ENCODE data around the gene HMGN3.
"Not testable (repeated sequence)": the region's sequence is repeated elsewhere in the genome, so short reads cannot be mapped to it uniquely, and the experiment has no call there.

Gene HMGN3

GRCh38 chr6:79234150-79235022, at the start of gene HMGN3:
HMGN3 (minus strand) TSS chr6:79234682.
- peak; percentile 85 for DNase-seq

DNA sequence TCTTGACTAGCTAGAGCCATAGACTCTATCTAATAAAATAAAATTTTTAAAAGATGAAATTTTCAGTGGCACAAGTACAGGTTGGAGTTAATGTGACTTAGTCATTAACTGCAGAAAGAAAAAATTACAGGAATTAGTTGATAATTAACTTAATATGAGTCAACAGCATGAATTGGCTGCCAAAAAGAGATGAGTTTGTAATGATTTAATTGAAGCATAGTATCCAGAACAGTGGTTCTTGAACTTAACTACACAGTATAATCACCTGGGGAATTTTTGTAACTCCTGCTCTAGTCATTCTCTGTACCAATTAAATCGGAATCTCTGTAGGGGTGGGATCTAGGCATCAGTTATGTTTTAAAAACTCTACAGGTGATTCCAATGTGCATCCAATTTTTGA, 46.3 kb upstream of the HMGN3 start:
- DNase-seq, result no peak

DNA sequence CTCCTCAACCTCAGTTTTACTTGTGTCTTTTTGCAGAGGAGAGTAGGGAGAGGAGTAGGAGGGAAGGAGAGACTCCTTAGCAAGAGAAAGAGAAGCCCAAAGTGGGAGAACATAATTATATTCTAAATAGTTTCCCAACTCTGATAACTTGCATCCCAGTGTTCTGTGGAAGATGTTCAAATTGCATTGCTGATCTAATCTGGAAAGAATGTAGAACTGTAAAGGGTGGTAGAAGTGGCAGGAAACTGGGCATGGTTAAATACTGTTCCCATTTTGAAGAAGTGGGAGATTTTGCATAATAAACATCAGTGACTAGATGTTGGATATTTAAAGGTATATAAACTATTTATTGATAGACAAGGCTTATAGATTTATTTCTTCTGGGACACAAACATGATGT, 42.6 kb upstream of the HMGN3 start:
- no peak for DNase-seq

DNA sequence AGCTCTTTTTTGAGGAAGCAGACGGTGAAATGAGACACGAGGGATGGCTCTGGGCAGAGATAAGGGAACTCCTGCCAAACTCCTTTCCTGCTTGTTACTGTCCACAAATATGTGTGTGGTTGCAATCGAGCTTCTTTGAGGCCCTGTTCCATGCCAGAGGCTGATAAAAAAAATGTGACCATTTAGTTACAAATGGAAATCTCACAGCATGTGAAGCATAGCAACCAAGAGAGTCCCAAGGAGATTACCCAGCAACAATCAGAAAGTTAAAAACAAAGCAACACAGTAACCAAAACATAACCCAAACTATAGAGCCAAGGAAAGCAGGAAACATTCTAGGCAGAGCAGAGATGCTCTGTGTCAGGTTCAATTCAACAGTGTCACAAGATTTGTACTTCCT, 35.4 kb upstream of the HMGN3 start:
- DNase-seq, result no peak

DNA sequence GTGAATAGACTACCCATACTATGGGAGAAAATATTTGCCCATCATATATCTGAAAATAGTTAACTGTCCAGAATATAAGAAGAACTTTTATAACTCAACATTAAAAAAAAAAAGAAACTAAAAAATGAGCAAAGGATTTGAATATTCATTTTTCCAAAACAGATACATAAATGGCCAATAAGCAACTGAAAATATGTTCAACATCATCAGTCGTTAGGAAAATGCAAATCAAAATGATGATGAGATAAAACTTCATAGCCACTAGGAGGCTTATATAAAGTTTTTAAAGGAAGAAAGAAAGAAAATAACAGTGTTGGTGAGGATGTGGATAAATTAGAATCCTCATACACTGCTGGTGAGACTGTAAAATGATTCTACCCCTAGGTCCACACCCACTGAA, 32.6 kb upstream of the HMGN3 start:
- DNase-seq, result no peak

DNA sequence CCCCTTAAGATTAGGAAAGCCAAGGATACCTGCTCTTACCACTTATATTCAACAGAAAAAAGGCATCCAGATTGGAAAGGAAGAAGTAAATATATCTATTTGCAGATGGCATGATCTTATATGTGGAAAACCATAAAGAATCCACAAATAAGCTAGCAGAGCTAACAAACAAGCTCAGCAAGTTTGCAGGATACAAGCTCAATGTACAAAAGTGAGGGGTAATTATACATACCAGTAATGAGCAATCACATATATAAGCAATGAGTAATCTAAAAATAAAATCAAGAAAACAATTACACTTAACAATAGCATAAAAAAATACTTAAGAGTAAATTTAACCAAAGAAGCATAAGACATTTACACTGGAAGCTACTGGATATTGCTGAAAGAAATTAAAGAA, 31.6 kb upstream of the HMGN3 start:
- DNase-seq, result no peak

DNA sequence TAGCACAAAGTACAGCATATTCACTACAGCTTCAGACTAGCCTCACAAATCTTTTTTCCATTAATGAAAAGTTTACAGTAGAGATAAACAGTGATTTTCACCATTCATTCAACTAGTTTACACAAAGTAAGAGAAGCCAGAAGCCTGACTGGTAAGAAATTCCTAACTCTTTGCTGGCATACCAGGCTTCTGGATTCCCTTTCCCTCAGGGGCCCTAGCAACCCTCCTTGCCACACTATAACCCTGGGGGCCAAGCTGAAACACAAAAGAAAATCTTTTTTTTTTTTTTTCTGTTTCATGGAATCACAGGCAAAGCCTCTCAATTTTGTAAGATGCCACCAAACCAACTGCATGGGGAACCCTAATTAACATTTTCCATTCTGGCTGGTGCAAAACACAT, 28.9 kb upstream of the HMGN3 start:
- DNase-seq, result no peak

GRCh38 chr6:79261666-79262065, 27.2 kb upstream of the HMGN3 start:
- no peak for DNase-seq

- DNase-seq, result no peak
Observed at GRCh38 chr6:79260772-79261171, 26.3 kb upstream of the HMGN3 start.

DNA sequence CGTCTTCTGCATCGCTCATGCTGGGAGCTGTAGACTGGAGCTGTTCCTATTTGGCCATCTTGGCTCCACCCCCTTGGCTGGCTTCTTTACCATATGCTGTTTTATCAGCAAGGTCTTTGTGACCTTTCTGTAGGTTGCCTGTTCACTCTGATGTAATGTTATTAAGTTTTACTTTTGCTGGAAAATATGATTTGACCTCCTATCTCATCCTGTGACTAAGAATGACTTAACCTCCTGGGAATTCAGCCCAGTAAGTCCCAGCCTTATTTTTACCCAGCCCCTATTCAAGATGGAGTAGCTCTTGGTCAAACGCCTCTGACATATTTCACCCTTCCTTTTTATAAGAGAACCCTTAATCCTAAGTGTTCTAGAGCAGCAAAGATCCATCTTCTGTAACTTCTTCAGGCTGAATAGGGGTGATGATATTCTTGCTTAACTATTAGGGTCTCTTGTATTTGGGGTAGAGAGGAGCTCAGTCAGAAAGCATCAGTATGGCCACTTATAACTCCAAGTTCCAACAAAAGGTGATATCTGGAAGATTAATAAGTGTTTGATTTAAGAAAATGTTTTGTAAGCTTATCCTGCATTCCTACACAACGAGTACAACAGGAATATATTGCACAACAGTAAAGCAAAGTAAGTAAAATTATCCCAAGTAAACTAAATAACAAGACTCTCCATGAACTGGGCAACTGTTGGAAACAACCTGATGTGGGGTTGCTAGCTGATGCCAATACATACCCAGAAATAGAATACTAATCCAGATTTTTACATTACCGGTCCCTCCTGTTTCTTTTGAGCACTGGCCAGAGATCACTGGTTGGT, 23.1 kb upstream of the HMGN3 start:
- no peak for DNase-seq

DNA sequence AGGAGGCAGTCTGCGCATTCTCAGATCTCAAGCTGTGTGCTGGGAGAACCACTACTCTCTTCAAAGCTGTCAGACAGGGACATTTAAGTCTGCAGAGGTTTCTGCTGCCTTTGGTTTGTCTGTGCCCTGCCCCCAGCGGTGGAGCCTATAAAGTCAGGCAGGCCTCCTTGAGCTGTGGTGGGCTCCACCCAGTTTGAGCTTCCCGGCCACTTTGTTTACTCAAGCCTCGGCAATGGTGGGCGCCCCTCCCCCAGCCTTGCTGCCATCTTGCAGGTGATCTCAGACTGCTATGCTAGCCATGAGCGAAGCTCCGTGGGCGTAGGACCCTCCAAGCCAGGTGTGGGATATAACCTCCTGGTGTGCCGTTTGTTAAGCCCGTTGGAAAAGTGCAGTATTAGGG, 22.3 kb upstream of the HMGN3 start:
- DNase-seq, result not testable (repeated sequence)

- DNase-seq, result not testable (repeated sequence)
Observed at GRCh38 chr6:79255086-79255485, 20.6 kb upstream of the HMGN3 start.

GRCh38 chr6:79250559-79250958, 16.1 kb upstream of the HMGN3 start:
- no peak for DNase-seq

- DNase-seq, result no peak
Observed at GRCh38 chr6:79250107-79250514, 15.6 kb upstream of the HMGN3 start.

- no peak for DNase-seq
Observed at GRCh38 chr6:79249136-79249535, 14.7 kb upstream of the HMGN3 start.

- DNase-seq, result no peak
Observed at GRCh38 chr6:79246891-79247290, 12.4 kb upstream of the HMGN3 start.

DNA sequence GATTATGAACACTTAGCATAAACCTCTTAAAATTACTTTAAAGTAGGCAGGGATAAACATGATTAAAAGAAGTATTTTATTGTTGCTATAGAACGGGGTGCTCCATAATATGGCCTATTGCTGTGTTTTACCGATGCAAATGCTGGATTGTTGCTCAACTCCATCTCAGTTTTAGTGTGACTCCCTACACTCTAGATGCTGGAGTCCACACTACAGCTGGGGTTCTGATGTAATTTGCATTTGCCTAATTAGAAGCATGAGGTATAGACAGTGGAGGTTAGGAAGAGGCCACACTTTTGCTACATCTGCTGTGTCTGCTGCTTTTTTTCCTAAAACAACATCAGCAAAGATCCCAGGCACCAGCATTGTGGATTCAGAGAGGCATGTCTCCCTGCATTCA, 6.7 kb upstream of the HMGN3 start:
- no peak for DNase-seq

DNA sequence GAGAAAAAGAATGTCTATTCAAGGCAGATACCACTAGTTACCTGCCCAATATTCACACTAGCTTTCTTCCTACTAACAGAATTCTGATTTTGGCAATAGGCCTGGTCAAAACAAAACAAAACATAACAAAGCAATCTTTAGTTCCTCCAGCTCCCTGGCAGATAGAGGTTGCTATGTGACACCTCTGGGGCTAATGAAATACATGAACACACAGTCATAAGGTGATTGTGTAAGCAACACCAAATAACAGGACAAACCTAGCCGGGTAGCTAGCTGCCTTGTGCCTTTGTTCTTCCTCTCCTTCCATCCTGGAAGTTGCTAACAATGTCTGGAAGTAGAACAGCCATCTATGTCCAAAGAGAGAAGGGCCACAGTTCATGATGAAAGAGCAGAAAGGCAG, 6.0 kb upstream of the HMGN3 start:
- peak; percentile 8 for DNase-seq

GRCh38 chr6:79239536-79240168, 5.2 kb upstream of the HMGN3 start:
- DNase-seq, result no peak

DNA sequence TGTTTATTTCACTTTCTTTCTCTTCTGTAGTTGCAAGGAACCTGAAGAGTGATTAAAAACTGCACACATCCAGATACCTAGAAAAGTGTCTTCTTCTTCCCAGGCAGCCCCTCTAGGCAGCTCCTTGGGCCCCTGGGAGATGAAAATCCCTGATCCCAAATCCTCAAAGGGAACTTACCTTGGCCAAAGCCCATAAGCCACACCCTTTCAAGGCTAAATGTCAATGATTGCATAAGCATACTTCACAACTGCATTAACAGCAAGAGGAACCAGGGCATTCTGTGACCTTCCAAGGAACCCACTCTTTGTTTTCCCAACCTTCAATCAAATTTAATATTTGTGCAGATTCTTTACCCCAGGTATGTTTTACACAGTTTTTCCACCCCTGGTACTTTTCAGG, 4.4 kb upstream of the HMGN3 start:
- DNase-seq, result no peak

- DNase-seq, result no peak
Observed at GRCh38 chr6:79236711-79237110, 2.2 kb upstream of the HMGN3 start.

- DNase-seq, result peak; percentile 68
Observed at GRCh38 chr6:79233611-79234149, 802 bp downstream of the HMGN3 start.

GRCh38 chr6:79232696-79233462, 1.6 kb downstream of the HMGN3 start:
- DNase-seq, result no peak
